GM21515 (cell line): ENCODE data around the gene HRH3.

ENCODE experiments used
- ATAC-seq: cut with Tn5 transposase; IDR thresholded peaks from one replicate; pipeline ENCODE4 v1.9.1; 2021; ENCODE audit not compliant: unreplicated experiment

Gene HRH3

GRCh38 chr20:62216636-62217566 is 3.2 kb downstream of the HRH3 start:
- no peak for ATAC-seq

GRCh38 chr20:62215991-62216635 is 4.0 kb downstream of the HRH3 start:
- ATAC-seq, result no peak

- no peak for ATAC-seq
These were observed 4.8 kb downstream of the HRH3 start for GRCh38 chr20:62215020-62215990.

- no peak for ATAC-seq
These were observed 6.0 kb downstream of the HRH3 start for GRCh38 chr20:62214067-62214466.

GRCh38 chr20:62212299-62212698 is 7.8 kb downstream of the HRH3 start:
- no peak for ATAC-seq

GRCh38 chr20:62211769-62212288 is 8.2 kb downstream of the HRH3 start:
- ATAC-seq, result no peak

- ATAC-seq, result no peak
These were observed 8.9 kb downstream of the HRH3 start for GRCh38 chr20:62211216-62211615.

- ATAC-seq, result no peak
These were observed 9.6 kb downstream of the HRH3 start for GRCh38 chr20:62210496-62210855.

GRCh38 chr20:62209850-62210495 is 10.1 kb downstream of the HRH3 start:
- no peak for ATAC-seq

- ATAC-seq, result no peak
These were observed 11.0 kb downstream of the HRH3 start for GRCh38 chr20:62208795-62209755.

- no peak for ATAC-seq
These were observed 11.8 kb downstream of the HRH3 start for GRCh38 chr20:62208061-62208794.

- ATAC-seq, result no peak
These were observed 13.7 kb downstream of the HRH3 start for GRCh38 chr20:62206388-62206775.

GRCh38 chr20:62205618-62206387 is 14.3 kb downstream of the HRH3 start:
- no peak for ATAC-seq

- no peak for ATAC-seq
These were observed 16.6 kb downstream of the HRH3 start for GRCh38 chr20:62203378-62204030.

- ATAC-seq, result no peak
These were observed 17.3 kb downstream of the HRH3 start for GRCh38 chr20:62202676-62203377.

GRCh38 chr20:62202083-62202395 is 18.0 kb downstream of the HRH3 start:
- ATAC-seq, result no peak
